Epithelial cell of esophagus (primary cell): ENCODE data around the gene AKAP14.
"Not testable (repeated sequence)": the region's sequence is repeated elsewhere in the genome, so short reads cannot be mapped to it uniquely, and the experiment has no call there.

Experiments
- DNase-seq: peaks from one replicate; pipeline ENCODE4 v3.0.0; 2010; ENCODE audit warnings: low read depth
- H3K4me3 ChIP-seq: 2 replicates; pipeline ENCODE4 v1.5.1; 2011; ENCODE audit warnings: mild to moderate bottlenecking, low read length, control low read depth
- TF ChIP-seq, protein P1 (sequence below): IDR thresholded peaks from 2 replicates; pipeline ENCODE4 v1.5.1; 2011; ENCODE audit warnings: low read depth, mild to moderate bottlenecking, low read length, control low read depth, inconsistent platforms; ENCODE audit not compliant: insufficient read depth; ENCODE audit errors: missing control alignments

The AKAP14 gene

DNA sequence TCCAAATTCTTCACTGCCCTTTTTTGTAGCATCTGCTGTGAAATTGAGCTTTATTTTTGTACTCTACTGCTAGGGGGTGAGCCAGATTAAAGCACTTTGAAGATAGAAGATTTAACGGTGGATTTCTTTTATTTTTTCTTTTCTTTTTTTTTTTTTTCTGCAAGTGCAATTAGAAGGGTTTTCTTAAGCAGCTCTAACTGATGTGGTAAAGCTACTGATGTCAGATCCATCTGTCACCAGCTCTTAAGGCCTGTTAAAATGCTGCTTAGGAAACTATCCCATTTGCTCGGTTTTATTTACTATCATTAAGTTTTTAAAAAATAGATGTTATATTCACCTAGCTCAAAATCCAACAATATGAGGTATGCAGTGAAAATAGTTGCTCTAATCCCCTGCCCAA, 17.0 kb upstream of the AKAP14 start:
- H3K4me3 ChIP-seq, result no peak overlapping the region
- TF ChIP-seq, protein P1, sequence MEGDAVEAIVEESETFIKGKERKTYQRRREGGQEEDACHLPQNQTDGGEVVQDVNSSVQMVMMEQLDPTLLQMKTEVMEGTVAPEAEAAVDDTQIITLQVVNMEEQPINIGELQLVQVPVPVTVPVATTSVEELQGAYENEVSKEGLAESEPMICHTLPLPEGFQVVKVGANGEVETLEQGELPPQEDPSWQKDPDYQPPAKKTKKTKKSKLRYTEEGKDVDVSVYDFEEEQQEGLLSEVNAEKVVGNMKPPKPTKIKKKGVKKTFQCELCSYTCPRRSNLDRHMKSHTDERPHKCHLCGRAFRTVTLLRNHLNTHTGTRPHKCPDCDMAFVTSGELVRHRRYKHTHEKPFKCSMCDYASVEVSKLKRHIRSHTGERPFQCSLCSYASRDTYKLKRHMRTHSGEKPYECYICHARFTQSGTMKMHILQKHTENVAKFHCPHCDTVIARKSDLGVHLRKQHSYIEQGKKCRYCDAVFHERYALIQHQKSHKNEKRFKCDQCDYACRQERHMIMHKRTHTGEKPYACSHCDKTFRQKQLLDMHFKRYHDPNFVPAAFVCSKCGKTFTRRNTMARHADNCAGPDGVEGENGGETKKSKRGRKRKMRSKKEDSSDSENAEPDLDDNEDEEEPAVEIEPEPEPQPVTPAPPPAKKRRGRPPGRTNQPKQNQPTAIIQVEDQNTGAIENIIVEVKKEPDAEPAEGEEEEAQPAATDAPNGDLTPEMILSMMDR, result no peak
- no peak for DNase-seq

DNA sequence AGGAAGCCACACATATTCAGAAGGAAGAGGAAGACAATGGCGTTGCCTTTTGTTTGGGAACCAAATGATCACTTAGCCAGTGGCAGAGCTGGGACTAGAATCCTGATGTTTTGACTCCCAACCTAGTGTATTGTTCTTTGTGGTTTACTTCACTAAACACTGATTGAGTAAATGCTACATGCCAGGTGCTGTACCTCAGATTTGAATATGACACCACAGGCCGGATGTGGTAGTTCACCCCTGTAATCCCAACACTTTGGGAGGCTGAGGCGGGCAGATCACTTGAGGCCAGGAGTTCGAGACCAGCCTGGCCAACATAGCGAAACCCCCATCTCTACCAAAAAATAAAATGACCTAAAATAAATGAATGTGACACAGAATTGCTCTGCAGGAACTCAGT, 15.6 kb upstream of the AKAP14 start:
- DNase-seq, result no peak
- TF ChIP-seq, protein P1, result no peak
- H3K4me3 ChIP-seq, result no peak overlapping the region

DNA sequence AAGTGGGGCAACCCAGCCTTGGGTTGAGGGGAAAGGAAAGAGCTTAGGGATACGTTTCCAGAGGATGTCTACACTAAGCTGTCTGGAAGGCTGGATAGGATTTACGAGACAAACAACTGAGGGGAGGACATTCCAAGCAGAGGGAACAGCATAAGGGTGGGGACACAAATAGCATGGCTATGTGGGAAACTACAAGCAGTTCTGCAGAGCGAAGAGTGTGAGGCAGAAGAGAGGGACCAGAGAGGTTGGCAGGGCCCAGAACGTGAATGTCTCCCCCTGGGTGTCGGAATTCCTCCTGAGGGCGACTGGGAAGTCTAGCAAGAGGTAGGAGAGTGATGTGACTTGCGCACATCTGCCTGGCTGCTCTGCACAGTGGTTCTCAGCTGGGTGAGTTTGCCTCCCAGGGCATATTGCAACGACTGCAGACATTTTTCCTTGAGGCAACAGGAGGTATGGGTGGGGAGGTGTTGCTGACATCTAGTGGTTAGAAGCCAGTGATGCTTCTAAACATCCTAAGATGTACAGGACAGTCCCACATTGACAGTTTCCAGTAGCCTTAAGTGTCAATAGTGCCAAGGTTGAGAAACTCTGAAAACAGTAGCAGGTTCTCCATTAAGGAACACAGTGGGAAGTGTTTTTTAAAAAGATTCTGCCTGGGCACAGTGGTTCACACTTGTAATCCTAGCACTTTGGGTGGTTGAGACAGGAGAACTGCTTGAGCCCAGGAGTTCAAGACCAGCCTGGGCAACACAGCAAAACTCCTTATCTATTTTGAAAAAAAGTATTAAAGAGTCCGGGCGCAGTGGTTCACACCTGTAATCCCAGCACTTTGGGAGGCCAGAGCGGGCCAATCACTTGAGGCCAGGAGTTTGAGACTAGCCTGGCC, 14.9 kb upstream of the AKAP14 start:
- TF ChIP-seq, protein P1, result peak; percentile 73
- no peak overlapping the region for H3K4me3 ChIP-seq
- DNase-seq, result peak; percentile 61

DNA sequence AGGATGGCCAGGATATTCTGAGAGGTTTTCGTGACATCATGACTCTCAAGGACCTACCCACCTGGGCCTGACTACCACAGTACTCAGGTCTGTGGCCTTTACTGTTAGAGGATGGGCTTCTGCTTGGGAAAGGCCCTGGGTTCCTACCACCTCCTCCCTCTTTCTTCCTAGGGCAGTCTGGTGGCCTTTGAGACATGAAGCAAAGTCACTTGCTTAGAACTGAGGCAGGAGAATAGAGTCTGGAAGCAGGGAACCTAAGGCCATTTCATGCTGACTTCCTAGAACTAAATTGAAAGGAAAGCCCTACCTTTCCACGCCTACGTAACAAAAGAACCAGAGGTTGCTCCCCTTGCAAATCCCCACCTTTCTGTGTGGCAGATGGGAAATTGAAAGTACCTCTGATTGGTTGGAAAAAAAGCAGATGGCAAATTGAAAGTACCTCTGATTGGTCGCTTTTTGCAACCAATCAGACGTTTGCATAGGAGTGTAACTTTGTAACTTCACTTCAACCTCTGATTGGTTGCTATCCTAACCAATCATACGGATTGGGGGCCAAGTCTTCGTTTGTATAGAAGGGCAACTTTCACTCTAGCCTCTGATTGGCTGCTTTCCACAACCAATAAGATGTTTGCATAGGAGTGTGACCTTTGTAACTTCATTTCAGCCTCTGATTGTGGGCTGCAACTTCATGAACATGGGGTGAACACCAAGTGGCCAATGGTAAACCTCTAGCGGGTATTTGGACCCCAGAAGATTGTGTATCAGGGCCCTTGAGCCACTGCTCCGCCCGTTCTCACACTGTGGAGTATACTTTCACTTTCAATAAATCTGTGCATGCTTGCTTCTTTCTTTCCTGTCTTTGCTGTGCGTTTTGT, 9.9 kb upstream of the AKAP14 start:
- no peak for DNase-seq
- H3K4me3 ChIP-seq, result no peak overlapping the region
- TF ChIP-seq, protein P1, result no peak

DNA sequence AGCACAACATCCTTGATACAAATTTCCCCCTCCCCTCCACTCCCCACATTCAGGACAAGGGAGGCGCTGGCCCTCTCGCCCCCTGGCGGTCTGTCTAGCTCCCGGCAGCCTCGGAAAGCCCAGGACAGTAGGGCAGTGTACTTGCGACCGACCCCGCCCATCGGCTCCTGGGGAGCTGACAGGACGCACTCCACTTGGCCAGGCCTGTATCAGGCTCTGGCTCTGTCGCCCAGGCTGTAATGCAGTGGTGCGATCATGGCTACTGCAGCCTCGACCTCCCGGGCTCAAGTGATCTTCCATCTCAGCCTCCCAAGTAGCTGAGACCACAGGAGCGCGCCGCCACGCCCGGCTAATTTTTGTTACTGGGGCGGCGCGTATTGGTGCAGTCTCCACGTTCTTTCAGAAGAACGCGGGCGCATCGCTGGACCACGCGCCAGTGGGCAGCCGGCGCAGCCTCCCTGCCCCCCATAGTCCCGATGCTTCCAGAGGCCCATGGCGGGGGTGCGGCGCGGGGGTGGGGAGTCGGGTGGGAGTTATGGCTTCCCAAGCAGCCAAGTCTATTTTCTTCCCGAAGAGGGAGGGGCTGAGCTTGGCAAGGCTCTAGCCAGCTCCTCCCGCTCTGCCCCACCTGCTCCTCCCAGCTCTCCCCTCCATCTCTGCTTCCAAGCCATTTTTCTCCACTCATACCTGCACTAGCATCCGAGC, 7.8 kb upstream of the AKAP14 start:
- no peak overlapping the region for H3K4me3 ChIP-seq
- TF ChIP-seq, protein P1, result peak; percentile 52
- DNase-seq, result peak; percentile 56

DNA sequence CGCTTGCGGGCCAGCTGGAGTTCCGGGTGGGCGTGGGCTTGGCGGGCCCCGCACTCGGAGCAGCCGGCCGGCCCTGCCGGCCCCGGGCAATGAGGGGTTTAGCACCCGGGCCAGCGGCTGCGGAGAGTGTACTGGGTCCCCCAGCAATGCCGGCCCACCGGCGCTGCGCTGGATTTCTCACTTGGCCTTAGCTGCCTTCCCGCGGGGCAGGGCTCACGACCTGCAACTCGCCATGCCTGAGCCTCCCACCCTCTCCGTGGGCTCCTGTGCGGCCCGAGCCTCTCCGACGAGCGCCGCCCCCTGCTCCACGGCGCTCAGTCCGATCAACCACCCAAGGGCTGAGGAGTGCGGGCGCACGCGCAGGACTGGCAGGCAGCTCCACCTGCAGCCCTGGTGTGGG, 5.1 kb upstream of the AKAP14 start:
- H3K4me3 ChIP-seq, DNase-seq: not testable (repeated sequence)

DNA sequence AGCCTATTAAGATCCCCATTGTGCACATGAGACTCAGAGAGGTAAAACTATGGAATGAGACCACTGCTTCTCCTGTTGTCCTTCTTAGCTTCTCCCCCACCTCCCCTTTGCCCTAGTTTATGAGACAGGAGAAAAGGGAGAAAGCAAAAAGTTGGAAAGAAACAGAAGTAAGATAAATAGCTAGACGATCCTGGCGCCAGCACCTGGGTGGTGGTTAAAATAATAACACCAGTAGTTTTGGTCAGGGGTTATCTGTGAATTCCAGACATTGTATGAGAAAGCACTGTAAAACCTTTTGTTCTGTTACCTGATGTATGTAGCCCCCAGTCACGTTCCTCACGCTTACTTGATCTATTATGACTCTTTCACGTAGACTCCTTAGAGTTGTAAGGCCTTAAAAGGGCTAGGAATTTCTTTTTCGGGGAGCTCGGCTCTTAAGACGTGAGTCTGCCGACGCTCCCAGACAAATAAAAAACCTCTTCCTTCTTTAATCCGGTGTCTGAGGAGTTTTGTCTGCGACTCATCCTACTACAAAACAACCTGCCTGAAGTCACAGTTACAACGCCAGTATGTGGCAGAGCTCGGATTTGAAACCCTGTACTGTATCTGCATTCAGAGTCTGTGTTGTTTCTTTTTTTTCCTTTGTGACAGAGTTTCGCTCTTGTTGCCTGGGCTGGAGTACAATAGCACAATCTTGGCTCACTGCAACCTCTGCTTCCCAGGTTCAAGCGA, 3.6 kb upstream of the AKAP14 start:
- DNase-seq, H3K4me3 ChIP-seq: not testable (repeated sequence)
